HG03025 (cell line): ENCODE measurements around the gene ZNF100.
"Not testable (repeated sequence)": the region's sequence is repeated elsewhere in the genome, so short reads cannot be mapped to it uniquely, and the experiment has no call there.

Experiments
- ATAC-seq: cut with Tn5 transposase; IDR thresholded peaks from one replicate; pipeline ENCODE4 v1.9.1; 2021; ENCODE audit warnings: mild to moderate bottlenecking, moderate library complexity; ENCODE audit not compliant: unreplicated experiment, low FRiP score

ZNF100 gene

DNA sequence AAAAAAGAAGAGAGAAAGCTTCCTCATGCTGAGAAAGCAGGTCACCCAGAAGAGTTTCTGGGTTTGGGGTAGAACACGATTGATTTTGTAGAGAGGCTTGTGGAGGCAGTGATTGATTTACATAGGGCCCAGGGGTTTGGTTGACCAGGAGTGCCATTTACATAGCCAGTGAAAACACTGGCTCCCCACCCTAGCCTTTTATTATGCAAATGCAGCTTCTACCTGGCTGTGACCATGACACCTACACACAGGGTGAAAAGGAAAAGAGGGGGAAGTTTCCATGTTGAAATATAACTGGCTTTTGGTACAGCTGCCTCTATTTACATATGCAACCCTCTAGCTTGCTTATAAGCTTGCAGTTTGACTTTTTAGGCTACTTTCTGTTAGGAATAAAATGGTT lies 62.0 kb downstream of the ZNF100 start:
- ATAC-seq = no peak

DNA sequence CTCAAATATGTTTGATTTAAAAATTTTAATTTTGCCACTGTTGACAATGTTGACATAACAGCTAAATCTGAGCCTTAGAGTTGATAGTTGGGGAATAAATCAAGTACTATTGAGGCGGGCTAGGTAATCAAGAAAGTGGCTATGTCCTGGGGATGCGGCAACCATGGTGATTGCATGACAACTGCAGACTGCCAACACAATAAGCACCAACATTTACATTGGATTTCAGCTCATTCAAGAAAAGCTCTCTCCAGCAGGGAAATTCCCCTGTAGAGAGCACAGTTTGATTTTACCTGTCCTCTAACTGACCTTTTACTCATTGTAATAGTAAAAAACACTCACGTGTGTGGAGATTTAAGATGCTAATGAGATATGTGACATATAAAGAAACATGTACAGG lies 63.1 kb downstream of the ZNF100 start:
- ATAC-seq = no peak

DNA sequence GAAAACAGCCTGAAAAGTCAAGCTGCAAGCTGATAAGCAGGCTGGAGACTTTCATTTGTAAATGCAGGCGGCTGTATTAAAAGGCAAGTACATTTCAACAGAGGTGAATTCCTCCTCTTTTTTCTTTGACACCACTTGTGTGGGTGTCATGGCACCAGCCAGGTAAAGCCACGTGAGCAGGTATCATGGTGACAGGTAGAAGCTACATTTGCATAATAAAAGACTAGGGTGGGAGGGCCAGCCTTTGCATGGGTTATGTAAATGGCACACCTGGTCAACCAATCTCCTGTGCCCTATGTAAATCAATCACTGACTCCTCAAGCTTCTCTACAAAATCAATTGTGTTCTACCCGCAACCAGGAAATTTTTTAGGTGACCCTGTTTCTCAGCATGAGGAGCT lies 68.2 kb downstream of the ZNF100 start:
- ATAC-seq = no peak

DNA sequence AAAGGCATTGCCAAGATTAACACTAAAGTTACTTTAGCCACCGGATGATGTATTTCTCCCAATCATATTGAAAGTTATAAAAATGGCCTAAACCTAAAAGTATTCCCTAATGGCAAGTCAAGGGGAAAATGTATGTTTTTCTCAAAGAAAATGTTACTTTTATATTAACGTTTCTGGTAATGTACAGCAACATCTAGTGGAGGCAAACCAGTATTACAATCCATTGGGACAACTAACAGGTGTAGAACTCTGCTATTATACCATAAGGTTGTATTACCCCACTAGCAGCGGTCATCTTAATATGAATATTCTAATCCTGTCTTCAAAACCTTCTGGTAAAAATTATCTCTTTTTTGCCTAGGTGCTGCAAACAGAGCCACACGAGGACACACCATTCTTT lies 69.2 kb downstream of the ZNF100 start:
- ATAC-seq = no peak

DNA sequence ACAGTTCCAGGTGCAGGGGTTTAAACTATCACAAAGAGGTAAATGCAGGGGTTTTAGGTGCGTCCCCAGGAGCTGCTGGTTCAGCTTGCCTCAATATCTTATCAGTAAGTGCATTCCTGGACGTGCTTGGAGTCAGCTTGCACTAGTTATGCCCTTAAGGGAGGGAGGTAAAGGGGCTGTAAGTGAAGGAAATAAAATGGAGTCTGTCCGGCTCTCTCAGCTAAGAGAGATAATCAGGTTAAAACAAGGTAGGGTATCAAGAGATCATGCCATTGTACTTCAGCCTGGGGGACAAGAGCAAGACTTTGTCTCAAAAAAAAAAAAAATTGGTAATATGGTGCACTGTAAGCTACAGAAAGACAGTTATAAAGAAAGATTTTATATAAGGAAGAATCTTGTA lies 69.7 kb downstream of the ZNF100 start:
- ATAC-seq = no peak

GRCh38 chr19:21694171-21694906 lies 73.0 kb downstream of the ZNF100 start:
- no peak for ATAC-seq

DNA sequence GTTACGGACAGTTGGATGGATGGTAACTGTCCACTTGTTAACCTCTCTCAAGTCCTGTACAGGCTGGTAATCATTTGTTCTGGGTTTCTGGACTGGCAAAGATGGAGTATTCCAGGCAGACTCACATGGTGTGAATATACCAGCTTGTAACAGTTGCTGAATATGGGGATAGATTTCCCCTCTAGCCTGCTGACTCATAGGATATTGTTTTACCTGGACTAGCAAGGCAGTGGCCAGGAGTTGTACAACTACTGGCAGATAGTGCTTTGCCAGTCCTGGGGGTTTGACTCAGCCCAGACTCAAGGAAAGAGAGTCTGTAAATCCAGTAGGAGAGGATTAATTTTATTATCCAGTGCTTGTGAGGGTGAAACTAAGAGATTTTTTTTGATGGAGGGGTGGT lies 74.0 kb downstream of the ZNF100 start:
- ATAC-seq = no peak

GRCh38 chr19:21691661-21692060 lies 75.7 kb downstream of the ZNF100 start:
- ATAC-seq = no peak

- ATAC-seq = no peak
Observed at GRCh38 chr19:21688464-21688863, 78.9 kb downstream of the ZNF100 start.

DNA sequence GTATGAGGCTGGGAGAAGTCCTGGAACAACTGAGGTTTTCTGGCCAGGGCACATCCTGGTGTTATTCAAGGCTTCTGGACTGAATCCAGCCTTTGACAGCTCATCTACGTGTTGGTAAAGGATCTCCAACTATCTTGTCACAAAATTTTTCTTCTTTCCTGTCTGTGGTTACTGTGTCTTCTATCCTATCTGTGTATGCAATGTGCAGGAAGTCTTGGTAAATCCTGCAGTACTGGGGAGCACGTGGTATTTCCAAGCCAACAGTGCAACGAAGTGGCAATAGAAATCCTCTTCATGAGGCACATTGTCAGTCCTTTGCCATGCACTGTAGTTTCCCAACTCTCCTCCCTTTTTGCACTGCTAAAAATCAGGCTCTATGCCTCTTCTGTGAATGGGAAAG lies 86.7 kb downstream of the ZNF100 start:
- ATAC-seq = no peak

GRCh38 chr19:21680026-21680425 lies 87.4 kb downstream of the ZNF100 start:
- no peak for ATAC-seq

GRCh38 chr19:21677696-21678418 lies 89.5 kb downstream of the ZNF100 start:
- no peak for ATAC-seq

- no peak for ATAC-seq
Observed at GRCh38 chr19:21674454-21674853, 92.9 kb downstream of the ZNF100 start.

- not testable (repeated sequence) for ATAC-seq
Observed at GRCh38 chr19:21673479-21673878, 93.9 kb downstream of the ZNF100 start.
